Aorta (tissue), 5 donors: ENCODE results near the gene CORO2A. TPM values are rescaled to one million over a fixed set of nuclear protein-coding genes. Genes with fewer than 3 reads are reported as not detected.

Source experiments
- ATAC-seq: fragments of 200-7000 bp; cut with Tn5 transposase; one replicate; pipeline ENCODE4 v1.9.1; 2022; ENCODE audit warnings: moderate library complexity; ENCODE audit not compliant: low FRiP score
- DNase-seq, 2 donors: peaks; one replicate each; pipeline ENCODE4 v3.0.0-alpha.2; 2020
- H3K27ac ChIP-seq, 2 donors: one replicate each; pipeline ENCODE4 v1.5.1; 2013; ENCODE audit warnings: low read length in 2 of 2, mild to moderate bottlenecking in 2 of 2, moderate library complexity in 2 of 2, control low read depth in 1 of 2, inconsistent platforms in 1 of 2, low read depth in 1 of 2
- H3K27me3 ChIP-seq, 2 donors: one replicate each; pipeline ENCODE4 v1.6.1; 2013; ENCODE audit warnings: control low read depth in 1 of 2, low read length in 1 of 2, mild to moderate bottlenecking in 1 of 2, moderate library complexity in 1 of 2; ENCODE audit not compliant: insufficient read depth in 2 of 2, control insufficient read depth in 1 of 2
- H3K36me3 ChIP-seq, 2 donors: one replicate each; pipeline ENCODE4 v1.6.1; 2013; ENCODE audit warnings: control low read depth in 1 of 2, low read length in 1 of 2, mild to moderate bottlenecking in 1 of 2; ENCODE audit not compliant: insufficient read depth in 2 of 2, control insufficient read depth in 1 of 2
- H3K4me1 ChIP-seq, 2 donors: one replicate each; pipeline ENCODE4 v1.6.1; 2013; ENCODE audit warnings: low read length in 2 of 2, control low read depth in 1 of 2, mild to moderate bottlenecking in 1 of 2, moderate library complexity in 1 of 2; ENCODE audit not compliant: insufficient read depth in 2 of 2, control insufficient read depth in 1 of 2
- H3K4me3 ChIP-seq, 2 donors: one replicate each; pipeline ENCODE4 v1.5.1; 2013; ENCODE audit warnings: low read length in 2 of 2, control low read depth in 1 of 2, mild to moderate bottlenecking in 1 of 2
- H3K9me3 ChIP-seq: one replicate; pipeline ENCODE4 v1.6.1; 2013; ENCODE audit warnings: mild to moderate bottlenecking, low read length; ENCODE audit not compliant: control insufficient read depth
- WGBS, 2 donors: extraction: QIAGEN DNeasy Blood & Tissue Kit; methylation state at CpG; one replicate each; pipeline ENCODE4 v1.1.7; 2013; 5-methylcytosine and 5-hydroxymethylcytosine counted together
- intact Hi-C, 2 donors: fragments of 100-400 bp; cut with DNase I; formaldehyde crosslinking; loops; one replicate each; pipeline versions ENCODE4 v1.14.2 to v1.15.0; 2022
- polyA plus RNA-seq, 2 donors: library from polyadenylated mRNA; stranded (reverse); fragments of 200-250 nt; gene quantifications; one replicate each; pipeline ENCODE4 v1.2.3, GENCODE V29; 2013
- total RNA-seq, 2 donors: library from RNA; stranded (reverse); fragmentation: NEBNext Ultra II Directional; extraction: Animal tissue kit (Norgen Biotek cat#: 25700); gene quantifications; one replicate each; pipeline ENCODE4 v1.2.1, GENCODE V29; 2021
- donor health status: healthy with polysubstance abuse.
- donor health status: Bipolar disorder and iron deficiency.
- donor health status: DM: no; HTN: no; CAD: no.
- donor health status: DM: no; HTN: no; CAD: no.
- donor health status: DM: yes; HTN: yes; CAD: no.

Gene CORO2A
- total and polyA plus RNA-seq, 4 donors, result 0.31 to 8.3 (median 2.6) TPM

- no peak overlapping the region for H3K27ac ChIP-seq
Measured at GRCh38 chr9:98215821-98216220, 23.4 kb upstream of the CORO2A start.

GRCh38 chr9:98215271-98215670, 22.8 kb upstream of the CORO2A start:
- no peak for DNase-seq
- intact Hi-C loops, result no loop called here
- ATAC-seq, result no peak
- Histone ChIP-seq H3K27ac (no peak overlapping the region), H3K4me3 (no peak overlapping the region), H3K27me3 (no peaks in the 10 kb centered on the region), H3K36me3 (peaks cover 0 to 1% of the 10 kb centered on the region in 2 donors), H3K9me3 (no peaks in the 10 kb centered on the region), H3K4me1 (no peaks in the 10 kb centered on the region)
- 68 to 74% methylated on average over 5 of the region's 5 CpGs for WGBS, 2 donors

More at GRCh38 chr9:98215821-98216220, 23.4 kb upstream of the CORO2A start:
- Histone ChIP-seq H3K9me3 (no peaks in the 10 kb centered on the region), H3K4me3 (no peak overlapping the region), H3K36me3 (peaks cover 0 to 1% of the 10 kb centered on the region in 2 donors), H3K4me1 (no peaks in the 10 kb centered on the region), H3K27me3 (no peaks in the 10 kb centered on the region)
- ATAC-seq (no peak), DNase-seq (peak in 1 of 2 donors; percentile 25)
- WGBS, 2 donors, result 83 to 85% methylated on average over 9 of the region's 9 CpGs
- intact Hi-C loops, result no loop called here

- peak in 1 of 2 donors; percentile 24 for DNase-seq
- H3K9me3 ChIP-seq, result no peaks in the 10 kb centered on the region
- H3K4me3 ChIP-seq, result no peak overlapping the region
- intact Hi-C loops, result no loop called here
- H3K27me3 ChIP-seq, result no peaks in the 10 kb centered on the region
- peaks cover 0 to 1% of the 10 kb centered on the region in 2 donors for H3K36me3 ChIP-seq
- WGBS, 2 donors, result 75 to 88% methylated on average over 6 of the region's 6 CpGs
- ATAC-seq, result no peak
- no peaks in the 10 kb centered on the region for H3K4me1 ChIP-seq
- no peak overlapping the region for H3K27ac ChIP-seq
Measured at GRCh38 chr9:98214811-98215210, 22.4 kb upstream of the CORO2A start.

- Histone ChIP-seq H3K9me3 (no peaks in the 10 kb centered on the region), H3K27me3 (no peaks in the 10 kb centered on the region), H3K4me1 (no peaks in the 10 kb centered on the region), H3K4me3 (no peak overlapping the region), H3K36me3 (peaks cover 0 to 1% of the 10 kb centered on the region in 2 donors), H3K27ac (no peak overlapping the region)
- DNase-seq (no peak), ATAC-seq (no peak)
- 98% methylated on average over 3 of the region's 3 CpGs for WGBS, 2 donors
- intact Hi-C loops, result no loop called here
Measured at GRCh38 chr9:98211260-98211659, 18.8 kb upstream of the CORO2A start.

- Histone ChIP-seq H3K27ac (no peak overlapping the region), H3K27me3 (no peaks in the 10 kb centered on the region), H3K4me1 (no peaks in the 10 kb centered on the region), H3K4me3 (no peak overlapping the region), H3K9me3 (no peaks in the 10 kb centered on the region), H3K36me3 (peaks cover 0 to 1% of the 10 kb centered on the region in 2 donors)
- no peak for ATAC-seq
- intact Hi-C loops, result no loop called here
- WGBS, 2 donors, result 90 to 93% methylated on average over 9 of the region's 9 CpGs
- peak in 1 of 2 donors; percentile 29 for DNase-seq
Measured at GRCh38 chr9:98210435-98210834, 18.0 kb upstream of the CORO2A start.

GRCh38 chr9:98209530-98209929, 17.1 kb upstream of the CORO2A start:
- ATAC-seq (no peak), DNase-seq (no peak)
- H3K9me3 ChIP-seq, result no peaks in the 10 kb centered on the region
- intact Hi-C loops, result loop anchor here in 1 of 2 donors (5.0 kb wide), 1 partner anchor 53 kb away; no protein-coding TSS in a partner anchor
- no peaks in the 10 kb centered on the region for H3K4me1 ChIP-seq
- no peak overlapping the region for H3K4me3 ChIP-seq
- H3K27me3 ChIP-seq, result no peaks in the 10 kb centered on the region
- WGBS, 2 donors, result 78 to 85% methylated on average over 3 of the region's 3 CpGs
- peaks cover 0 to 1% of the 10 kb centered on the region in 2 donors for H3K36me3 ChIP-seq
- H3K27ac ChIP-seq, result no peak overlapping the region

GRCh38 chr9:98208635-98209034, 16.2 kb upstream of the CORO2A start:
- Histone ChIP-seq H3K4me1 (no peaks in the 10 kb centered on the region), H3K27me3 (no peaks in the 10 kb centered on the region), H3K9me3 (no peaks in the 10 kb centered on the region), H3K27ac (no peak overlapping the region), H3K4me3 (no peak overlapping the region), H3K36me3 (peaks cover 0 to 1% of the 10 kb centered on the region in 2 donors)
- no peak for ATAC-seq
- 92 to 95% methylated on average over 20 of the region's 20 CpGs for WGBS, 2 donors
- no peak for DNase-seq
- intact Hi-C loops, result loop anchor here in 1 of 2 donors (5.0 kb wide), 1 partner anchor 54 kb away; no protein-coding TSS in a partner anchor

- Histone ChIP-seq H3K9me3 (no peaks in the 10 kb centered on the region), H3K27ac (no peak overlapping the region), H3K27me3 (no peaks in the 10 kb centered on the region), H3K36me3 (no peaks in the 10 kb centered on the region), H3K4me1 (no peaks in the 10 kb centered on the region), H3K4me3 (no peak overlapping the region)
- DNase-seq, result no peak
- no peak for ATAC-seq
- intact Hi-C loops, result loop anchor here (2.0 to 5.0 kb wide), 2 partner anchors 55 kb away; no protein-coding TSS in a partner anchor
- WGBS, 2 donors, result 71 to 81% methylated on average over 4 of the region's 4 CpGs
Measured at GRCh38 chr9:98207606-98208005, 15.2 kb upstream of the CORO2A start.

GRCh38 chr9:98206754-98207153, 14.3 kb upstream of the CORO2A start:
- no peak for ATAC-seq
- DNase-seq, result no peak
- intact Hi-C loops, result loop anchor here (2.0 to 5.0 kb wide), 2 partner anchors 56 kb away; no protein-coding TSS in a partner anchor
- Histone ChIP-seq H3K9me3 (no peaks in the 10 kb centered on the region), H3K36me3 (no peaks in the 10 kb centered on the region), H3K4me1 (no peaks in the 10 kb centered on the region), H3K4me3 (no peak overlapping the region), H3K27ac (no peak overlapping the region), H3K27me3 (no peaks in the 10 kb centered on the region)
- 23 to 38% methylated on average over 2 of the region's 2 CpGs for WGBS, 2 donors
